Upper lobe of right lung (tissue), 1 donor: ENCODE results near the gene DCTD. TPM values are rescaled to one million over a fixed set of nuclear protein-coding genes. Genes with fewer than 3 reads are reported as not detected.

Source experiments
- ATAC-seq: fragments of 200-7000 bp; cut with Tn5 transposase; one replicate; pipeline ENCODE4 v1.9.1; 2020; ENCODE audit warnings: mild to moderate bottlenecking, moderate library complexity
- DNase-seq: peaks from one replicate; pipeline ENCODE4 v3.0.0-alpha.2; 2020
- H3K27ac ChIP-seq: fragments of 200-600 bp; one replicate; pipeline ENCODE4 v1.8.0; 2022
- H3K27me3 ChIP-seq: fragments of 200-600 bp; one replicate; pipeline ENCODE4 v1.8.0; 2022; ENCODE audit warnings: mild to moderate bottlenecking
- H3K36me3 ChIP-seq: fragments of 200-600 bp; one replicate; pipeline ENCODE4 v1.8.0; 2022
- H3K4me1 ChIP-seq: fragments of 200-600 bp; one replicate; pipeline ENCODE4 v1.8.0; 2022
- H3K4me3 ChIP-seq: fragments of 200-600 bp; one replicate; pipeline ENCODE4 v1.8.0; 2022; ENCODE audit warnings: mild to moderate bottlenecking
- H3K9me3 ChIP-seq: fragments of 200-600 bp; one replicate; pipeline ENCODE4 v1.8.0; 2022
- intact Hi-C: fragments of 100-400 bp; cut with DNase I; formaldehyde crosslinking; loops from one replicate; pipeline ENCODE4 v1.11.0; 2022
- total RNA-seq: library from RNA; stranded (reverse); fragmentation: NEBNext Ultra II Directional; extraction: Animal tissue kit (Norgen Biotek cat#: 25700); gene quantifications from one replicate; pipeline ENCODE4 v1.2.1, GENCODE V29; 2021
- TF ChIP-seq, protein P1 (sequence below): fragments of 200-600 bp; IDR thresholded peaks from one replicate; pipeline ENCODE4 v1.8.0; 2022; ENCODE audit warnings: antibody characterized with exemption
- donor health status: DM: no; HTN: yes; CAD: no; lungs with severe emphysema.

Gene DCTD
- total RNA-seq, 1 donor from 2014 or later: 88.6 TPM

DNA sequence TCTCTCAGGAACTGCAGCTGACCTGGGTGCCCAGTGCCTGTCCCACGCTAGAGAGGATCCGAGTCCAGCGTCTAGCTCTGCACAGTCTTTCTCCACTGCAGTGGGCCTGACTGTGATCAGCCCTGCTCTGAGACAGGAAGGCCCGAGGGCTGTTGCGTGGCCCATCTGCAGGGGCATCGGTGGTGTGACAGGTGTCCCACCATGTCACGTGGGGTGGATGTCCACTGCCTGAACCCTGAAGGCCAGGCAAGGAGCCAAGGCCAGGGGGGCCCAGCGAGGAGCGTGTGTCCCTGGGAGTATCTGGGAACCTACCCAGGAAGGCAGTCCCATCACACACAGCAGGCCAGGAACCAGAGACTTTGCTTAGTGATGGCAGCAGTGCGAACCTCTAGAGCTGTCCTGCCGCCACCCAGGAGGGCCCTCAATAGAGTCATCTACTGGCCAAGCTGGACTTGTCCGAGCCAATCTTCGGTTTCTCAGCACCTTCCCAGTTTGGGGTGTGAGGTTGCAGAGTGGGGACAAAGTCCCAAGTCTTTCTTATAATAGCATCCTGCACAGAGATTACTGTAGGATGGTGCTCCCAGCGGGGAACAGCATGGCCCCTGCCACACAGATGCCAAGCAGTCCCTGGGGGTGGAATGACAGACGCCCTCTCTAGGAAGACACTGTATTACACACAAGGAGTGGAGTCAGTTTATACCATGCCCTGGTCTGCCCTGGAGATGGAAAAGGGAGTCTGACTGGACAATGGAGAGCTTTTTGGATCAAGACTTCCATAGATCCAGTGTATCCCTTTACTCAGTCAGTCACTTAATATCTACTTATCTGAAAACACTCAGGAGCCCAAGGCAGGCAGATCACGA is 38.3 kb downstream of the DCTD start:
- H3K4me3 ChIP-seq: no peak overlapping the region
- H3K9me3 ChIP-seq: no peaks in the 10 kb centered on the region
- H3K36me3 ChIP-seq: no peaks in the 10 kb centered on the region
- TF ChIP-seq, protein P1, sequence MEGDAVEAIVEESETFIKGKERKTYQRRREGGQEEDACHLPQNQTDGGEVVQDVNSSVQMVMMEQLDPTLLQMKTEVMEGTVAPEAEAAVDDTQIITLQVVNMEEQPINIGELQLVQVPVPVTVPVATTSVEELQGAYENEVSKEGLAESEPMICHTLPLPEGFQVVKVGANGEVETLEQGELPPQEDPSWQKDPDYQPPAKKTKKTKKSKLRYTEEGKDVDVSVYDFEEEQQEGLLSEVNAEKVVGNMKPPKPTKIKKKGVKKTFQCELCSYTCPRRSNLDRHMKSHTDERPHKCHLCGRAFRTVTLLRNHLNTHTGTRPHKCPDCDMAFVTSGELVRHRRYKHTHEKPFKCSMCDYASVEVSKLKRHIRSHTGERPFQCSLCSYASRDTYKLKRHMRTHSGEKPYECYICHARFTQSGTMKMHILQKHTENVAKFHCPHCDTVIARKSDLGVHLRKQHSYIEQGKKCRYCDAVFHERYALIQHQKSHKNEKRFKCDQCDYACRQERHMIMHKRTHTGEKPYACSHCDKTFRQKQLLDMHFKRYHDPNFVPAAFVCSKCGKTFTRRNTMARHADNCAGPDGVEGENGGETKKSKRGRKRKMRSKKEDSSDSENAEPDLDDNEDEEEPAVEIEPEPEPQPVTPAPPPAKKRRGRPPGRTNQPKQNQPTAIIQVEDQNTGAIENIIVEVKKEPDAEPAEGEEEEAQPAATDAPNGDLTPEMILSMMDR: no peak
- no peak overlapping the region for H3K27ac ChIP-seq
- no peaks in the 10 kb centered on the region for H3K4me1 ChIP-seq
- intact Hi-C loops: no loop called here
- H3K27me3 ChIP-seq: no peaks in the 10 kb centered on the region
- DNase-seq: no peak
- ATAC-seq: no peak

DNA sequence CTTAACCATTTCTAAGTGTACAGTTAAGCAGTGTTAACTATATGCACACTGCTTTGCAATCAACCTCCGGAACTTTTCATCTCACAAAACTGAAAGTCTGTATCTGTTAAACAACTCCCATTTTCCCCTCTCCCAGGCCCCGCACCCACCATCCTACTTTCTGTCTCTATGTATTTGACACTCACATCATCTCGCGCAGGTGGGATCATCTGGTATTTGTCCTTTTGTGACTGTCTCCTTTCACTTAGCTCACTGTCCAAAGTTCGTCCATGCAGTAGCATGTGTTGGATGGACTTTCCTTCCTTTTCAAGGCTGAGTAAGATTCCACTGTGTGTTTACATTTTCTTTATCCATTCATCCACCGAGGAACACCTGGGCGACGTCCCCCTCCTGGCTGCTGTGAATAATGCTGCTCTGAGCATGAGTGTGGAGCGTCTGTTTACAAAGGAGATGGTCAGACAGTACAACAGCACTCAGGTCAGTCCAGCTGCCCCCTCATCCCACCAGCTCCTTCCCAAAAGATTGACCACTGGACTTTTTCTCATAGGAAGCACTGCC is 39.8 kb downstream of the DCTD start:
- H3K4me1 ChIP-seq: no peaks in the 10 kb centered on the region
- DNase-seq: no peak
- ATAC-seq: no peak
- H3K27ac ChIP-seq: no peak overlapping the region
- intact Hi-C loops: no loop called here
- no peaks in the 10 kb centered on the region for H3K9me3 ChIP-seq
- TF ChIP-seq, protein P1: no peak
- H3K27me3 ChIP-seq: no peaks in the 10 kb centered on the region
- no peak overlapping the region for H3K4me3 ChIP-seq
- H3K36me3 ChIP-seq: no peaks in the 10 kb centered on the region

DNA sequence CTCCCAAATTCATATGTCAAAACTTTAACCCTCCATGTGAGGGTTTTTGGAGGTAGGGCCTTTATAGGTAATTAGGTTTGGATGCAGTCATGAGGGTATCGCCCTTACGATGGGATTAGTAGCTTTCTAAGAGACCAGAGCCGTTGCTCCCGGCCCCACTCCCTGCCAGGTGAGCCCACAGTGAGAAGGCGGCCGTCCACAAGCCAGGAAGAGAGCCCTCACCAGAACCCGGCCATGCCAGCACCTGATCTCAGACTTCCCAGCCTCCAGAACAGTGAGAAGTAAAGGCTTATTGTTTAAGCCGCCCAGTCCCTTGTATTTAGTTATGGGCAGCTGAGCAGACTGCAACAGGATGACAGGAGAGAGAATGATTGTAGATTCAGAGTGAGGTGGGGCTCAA is 40.8 kb downstream of the DCTD start:
- Histone ChIP-seq H3K27ac (no peak overlapping the region), H3K27me3 (no peaks in the 10 kb centered on the region), H3K36me3 (no peaks in the 10 kb centered on the region), H3K4me1 (no peaks in the 10 kb centered on the region), H3K9me3 (no peaks in the 10 kb centered on the region), H3K4me3 (no peak overlapping the region)
- DNase-seq (no peak), ATAC-seq (no peak)
- intact Hi-C loops: no loop called here
- TF ChIP-seq, protein P1: no peak

DNA sequence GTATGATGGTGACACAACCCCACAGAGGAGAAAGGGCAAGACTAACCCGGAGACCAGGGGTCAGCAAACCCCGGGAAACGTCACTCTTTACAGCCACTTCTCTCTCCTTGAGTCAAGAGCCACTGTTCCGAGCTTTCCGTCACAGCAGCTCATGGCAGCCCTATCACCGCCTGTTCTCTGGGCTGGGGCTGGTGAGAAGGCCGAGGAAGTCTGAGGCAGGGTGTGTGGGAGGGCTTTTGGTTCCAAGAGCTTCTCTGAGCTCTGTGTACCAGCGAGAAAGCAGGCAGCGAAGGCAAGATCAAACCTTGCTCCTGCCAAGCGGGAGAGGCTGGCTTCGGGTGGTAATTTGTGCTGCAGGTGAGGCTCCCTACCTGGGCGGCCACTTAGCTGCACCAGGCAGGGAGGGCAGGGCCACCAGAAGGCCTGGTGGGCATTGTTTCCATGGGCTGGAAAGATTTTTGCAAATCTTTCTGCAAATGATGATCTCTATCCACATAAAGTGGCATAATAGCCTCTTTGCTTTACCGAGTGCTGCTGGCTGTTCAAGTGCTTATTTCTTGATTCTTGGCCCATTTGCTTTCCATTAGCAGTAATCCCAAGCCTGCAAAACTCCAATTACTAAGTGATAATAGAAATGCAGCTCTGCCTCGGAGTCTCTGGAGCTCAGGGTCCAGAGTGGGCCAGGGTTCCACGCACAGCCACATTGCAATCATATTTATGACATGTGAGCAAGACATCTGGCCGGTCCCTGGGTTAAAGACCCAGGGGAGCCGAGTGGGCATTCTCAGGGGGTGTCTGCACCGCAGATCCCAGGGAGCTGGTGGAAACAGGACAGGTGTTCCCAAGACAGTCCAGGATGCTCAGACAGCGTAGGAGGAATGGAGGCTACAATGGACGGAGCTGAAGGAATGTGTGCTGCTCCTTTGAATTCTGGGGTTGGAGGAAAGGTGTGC is 41.5 kb downstream of the DCTD start:
- Histone ChIP-seq H3K27ac (no peak overlapping the region), H3K36me3 (no peaks in the 10 kb centered on the region), H3K27me3 (no peaks in the 10 kb centered on the region), H3K9me3 (no peaks in the 10 kb centered on the region), H3K4me1 (no peaks in the 10 kb centered on the region), H3K4me3 (no peak overlapping the region)
- ATAC-seq: no peak
- intact Hi-C loops: no loop called here
- TF ChIP-seq, protein P1: no peak
- no peak for DNase-seq

DNA sequence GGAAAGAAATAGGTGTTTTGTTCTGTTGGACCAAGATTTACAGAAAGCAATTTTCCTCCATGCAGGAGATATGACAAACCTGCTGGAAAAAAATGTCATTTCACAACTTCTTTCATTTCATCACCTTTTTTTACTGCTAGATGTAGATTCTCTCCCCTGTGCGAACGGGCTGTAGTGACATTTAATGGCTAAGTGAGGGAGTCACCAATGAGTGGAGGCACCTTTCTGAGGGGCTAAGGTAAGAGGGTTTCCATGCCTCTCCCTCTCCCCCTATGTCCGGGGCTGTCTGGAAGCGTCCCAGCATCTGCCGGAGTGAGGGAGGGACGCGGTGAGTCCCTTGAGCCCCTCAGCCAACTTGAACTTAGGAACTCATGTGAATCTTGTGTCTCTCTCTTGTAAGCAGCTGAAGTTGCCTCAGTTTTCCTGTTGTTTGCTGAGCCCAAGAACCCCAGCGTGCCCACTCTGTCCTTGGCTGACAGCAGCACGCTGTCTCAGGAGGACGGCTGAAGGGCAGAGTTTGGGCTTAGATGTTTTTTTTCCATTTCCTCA is 42.3 kb downstream of the DCTD start:
- Histone ChIP-seq H3K36me3 (no peaks in the 10 kb centered on the region), H3K4me1 (no peaks in the 10 kb centered on the region), H3K4me3 (no peak overlapping the region), H3K27ac (no peak overlapping the region), H3K9me3 (no peaks in the 10 kb centered on the region), H3K27me3 (no peaks in the 10 kb centered on the region)
- TF ChIP-seq, protein P1: no peak
- DNase-seq (no peak), ATAC-seq (no peak)
- intact Hi-C loops: no loop called here
